HG03196 (cell line): Measurements from ENCODE around the gene PIP5K1A.
"Not testable (repeated sequence)": the region's sequence is repeated elsewhere in the genome, so short reads cannot be mapped to it uniquely, and the experiment has no call there.

Experiments
- ATAC-seq: cut with Tn5 transposase; IDR thresholded peaks from one replicate; pipeline ENCODE4 v1.9.1; 2021; ENCODE audit not compliant: unreplicated experiment

Gene PIP5K1A

DNA sequence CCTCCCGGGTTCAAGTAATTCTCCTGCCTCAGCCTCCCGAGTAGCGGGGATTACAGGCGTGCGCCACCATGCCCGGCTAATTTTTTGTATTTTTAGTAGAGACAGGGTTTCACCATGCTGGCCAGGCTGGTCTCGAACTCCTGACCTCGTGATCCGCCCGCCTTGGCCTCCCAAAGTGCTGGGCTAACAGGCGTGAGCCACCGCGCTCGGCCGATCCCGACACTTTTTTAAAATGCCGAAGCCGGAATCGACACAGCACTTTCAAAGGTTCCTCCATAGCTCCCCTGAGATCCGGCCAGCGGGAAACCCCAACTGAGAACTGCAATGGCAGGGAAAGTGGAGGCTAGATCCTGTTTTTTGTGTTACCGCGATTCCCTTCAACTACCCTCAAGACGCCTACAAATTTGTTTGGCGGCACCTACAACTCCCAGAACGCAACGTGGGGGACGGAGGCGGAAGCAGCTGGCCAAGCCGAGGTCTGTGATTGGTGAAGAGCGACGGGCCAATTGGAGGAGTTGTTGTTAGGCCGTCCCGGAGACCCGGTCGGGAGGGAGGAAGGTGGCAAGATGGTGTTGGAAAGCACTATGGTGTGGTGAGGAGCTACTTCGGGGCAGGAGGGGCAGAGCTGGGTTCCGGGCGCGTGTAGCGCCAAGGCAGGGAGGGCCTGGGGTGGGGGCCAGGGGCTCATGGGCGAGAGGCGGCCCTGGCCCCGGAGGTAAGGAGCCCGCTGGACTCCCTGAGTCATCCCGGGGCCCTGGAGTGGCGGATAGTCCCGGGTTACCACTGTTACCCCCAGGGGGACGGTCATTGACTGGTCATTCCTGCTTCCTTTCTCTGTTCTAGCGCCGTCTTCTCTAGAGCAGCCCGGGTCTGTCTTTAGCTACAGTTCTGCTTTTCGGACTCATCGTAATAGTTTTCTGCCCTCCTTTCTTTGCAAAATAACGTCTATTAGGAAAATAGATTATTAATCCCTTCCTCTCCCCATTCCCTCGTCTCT is 56.2 kb downstream of the PIP5K1A start, which contains the start of gene PSMD4:
Gene PSMD4, plus strand, starts transcription at position 518 of the 997 bp plus-strand sequence. Its CDS starts 49 bp downstream, at position 567.
- peak; percentile 88 for ATAC-seq

DNA sequence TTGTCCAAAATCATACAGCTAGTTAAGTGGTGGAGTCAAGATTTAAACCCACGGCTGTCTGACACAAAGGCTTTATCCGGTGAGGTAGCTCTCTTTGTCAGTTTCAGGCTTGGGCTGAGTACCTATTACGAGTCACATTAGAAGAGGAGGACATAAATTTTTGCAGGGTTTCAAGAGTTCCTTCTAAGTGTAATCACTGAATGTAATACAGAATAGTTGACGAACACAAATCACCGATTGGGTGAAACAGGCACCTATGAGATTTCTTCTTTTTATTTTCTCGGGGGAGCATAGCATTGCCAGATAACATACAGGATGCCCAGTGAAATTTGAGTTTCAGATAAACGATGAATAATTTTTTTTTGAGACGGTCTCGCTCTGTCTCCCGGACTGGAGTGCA is 57.0 kb downstream of the PIP5K1A start:
- ATAC-seq = no peak

DNA sequence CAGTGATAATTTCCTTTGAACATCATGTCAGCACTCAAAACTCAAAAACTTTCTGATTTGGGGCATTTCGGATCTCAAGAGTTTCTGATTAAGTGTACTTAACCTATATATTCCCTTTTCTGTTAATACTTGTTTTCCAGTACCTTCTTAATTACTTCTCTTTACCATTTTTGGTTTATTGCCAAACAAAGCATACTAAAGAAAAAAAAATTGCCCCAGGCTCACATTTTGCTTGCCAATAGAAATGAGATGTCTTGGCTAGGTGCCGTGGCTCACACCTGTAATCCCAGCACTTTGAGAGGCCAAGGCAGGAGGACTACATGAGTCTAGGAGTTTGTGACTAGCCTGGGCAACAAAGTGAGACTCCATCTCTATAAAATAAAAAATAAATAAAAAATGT is 61.0 kb downstream of the PIP5K1A start:
- ATAC-seq = no peak

DNA sequence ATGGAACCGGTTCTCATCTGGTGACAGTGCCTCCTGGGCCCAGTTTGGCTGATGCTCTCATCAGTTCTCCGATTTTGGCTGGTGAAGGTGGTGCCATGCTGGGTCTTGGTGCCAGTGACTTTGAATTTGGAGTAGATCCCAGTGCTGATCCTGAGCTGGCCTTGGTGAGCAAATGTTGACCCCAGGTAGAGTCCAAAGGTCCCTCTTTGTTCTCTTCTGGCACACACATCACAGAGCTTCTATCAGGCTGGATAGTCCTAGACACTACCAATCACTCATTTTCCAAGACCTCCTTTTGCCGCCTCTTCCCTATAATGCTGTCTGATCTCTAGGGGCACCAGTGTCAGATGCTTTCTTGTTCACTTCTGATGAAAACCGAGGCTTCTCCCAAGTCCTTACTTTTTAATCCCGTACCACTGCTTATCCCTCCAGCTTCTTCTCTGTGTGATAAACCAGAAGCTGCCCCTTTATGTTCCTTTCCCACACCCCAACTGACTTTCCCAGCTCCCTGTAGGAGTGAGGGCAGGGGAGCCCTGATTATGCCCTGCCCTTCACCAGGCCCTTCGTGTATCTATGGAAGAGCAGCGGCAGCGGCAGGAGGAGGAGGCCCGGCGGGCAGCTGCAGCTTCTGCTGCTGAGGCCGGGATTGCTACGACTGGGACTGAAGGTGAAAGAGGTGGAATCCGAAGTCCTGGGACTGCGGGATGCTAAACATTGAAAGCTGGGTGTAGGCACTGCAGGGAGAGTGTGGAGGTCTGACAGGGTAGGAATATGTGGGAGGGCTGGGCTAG is 67.3 kb downstream of the PIP5K1A start:
- no peak for ATAC-seq

DNA sequence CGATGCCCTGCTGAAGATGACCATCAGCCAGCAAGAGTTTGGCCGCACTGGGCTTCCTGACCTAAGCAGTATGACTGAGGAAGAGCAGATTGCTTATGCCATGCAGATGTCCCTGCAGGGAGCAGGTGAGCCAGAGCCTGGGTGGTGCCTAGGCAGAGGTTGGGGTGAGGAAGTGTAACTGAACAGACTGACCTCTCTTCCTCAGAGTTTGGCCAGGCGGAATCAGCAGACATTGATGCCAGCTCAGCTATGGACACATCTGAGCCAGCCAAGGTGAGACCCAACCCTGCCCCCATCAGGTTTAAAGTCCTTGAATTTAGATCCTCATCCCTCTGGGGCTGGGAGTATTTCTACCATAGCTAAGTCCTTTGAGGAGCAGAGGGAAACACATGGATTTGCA is 68.0 kb downstream of the PIP5K1A start:
- ATAC-seq = no peak

DNA sequence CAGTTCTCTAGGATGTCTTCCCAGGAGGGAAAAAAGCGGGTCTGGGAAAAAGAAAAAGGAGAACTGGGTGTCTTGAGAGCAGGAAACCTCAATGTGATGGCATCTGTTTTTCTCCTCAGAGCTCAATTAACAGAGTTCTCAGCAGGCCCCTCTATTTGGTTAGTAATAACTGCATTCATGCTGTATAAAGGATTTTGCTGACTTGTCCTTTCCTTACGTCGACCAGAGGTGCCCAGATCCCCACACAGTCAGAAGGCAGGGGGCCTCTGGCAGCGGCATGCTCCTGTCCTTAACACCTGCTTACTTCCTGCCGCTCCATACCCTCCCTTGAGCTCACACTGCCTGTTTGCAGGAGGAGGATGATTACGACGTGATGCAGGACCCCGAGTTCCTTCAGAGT is 68.5 kb downstream of the PIP5K1A start:
- no peak for ATAC-seq

DNA sequence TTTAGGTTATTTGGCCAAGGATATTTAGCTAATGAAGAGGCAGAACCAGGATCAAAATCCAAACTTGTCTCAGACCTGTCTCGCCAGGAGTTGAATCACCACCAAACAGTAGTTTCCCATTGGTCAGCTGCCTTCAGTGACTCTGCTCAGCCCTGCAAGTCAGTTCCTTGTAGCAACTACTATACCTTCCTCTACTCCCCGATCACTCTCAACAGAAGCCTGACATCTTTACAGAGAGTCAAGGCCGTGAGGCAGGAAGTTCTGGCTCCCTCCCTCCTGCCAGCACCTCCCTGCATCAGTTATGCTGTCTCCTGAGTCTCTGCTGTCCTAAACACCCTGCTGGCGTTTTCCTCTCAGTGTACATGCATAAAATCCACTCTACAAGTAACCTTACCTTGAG is 69.4 kb downstream of the PIP5K1A start:
- ATAC-seq = no peak

DNA sequence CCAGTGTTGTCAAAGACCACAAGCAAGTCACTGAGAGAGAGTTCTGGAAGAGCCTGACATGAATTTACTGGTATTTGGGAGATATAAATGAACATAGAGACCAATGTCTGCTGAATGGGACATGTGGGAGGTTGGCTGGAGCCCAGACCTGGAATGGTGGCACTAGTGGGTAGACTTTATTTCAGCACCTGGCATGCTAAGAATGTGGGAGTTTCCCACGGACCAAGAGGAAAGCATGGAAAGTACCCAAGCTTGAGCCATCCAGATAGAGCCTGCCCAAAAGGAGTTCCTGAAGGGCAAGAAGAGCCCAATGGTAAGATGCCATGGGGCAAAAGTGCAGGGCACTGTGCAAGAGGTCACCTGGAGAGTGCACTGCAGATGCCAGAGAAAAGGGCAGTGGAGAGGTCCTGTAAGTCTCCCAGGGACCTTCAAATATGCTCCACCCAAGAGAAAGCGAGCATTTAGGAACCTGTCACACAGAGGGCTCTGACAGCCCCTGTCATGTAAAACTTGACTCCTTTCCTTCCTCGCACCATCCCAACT is 75.6 kb downstream of the PIP5K1A start:
- ATAC-seq = no peak

DNA sequence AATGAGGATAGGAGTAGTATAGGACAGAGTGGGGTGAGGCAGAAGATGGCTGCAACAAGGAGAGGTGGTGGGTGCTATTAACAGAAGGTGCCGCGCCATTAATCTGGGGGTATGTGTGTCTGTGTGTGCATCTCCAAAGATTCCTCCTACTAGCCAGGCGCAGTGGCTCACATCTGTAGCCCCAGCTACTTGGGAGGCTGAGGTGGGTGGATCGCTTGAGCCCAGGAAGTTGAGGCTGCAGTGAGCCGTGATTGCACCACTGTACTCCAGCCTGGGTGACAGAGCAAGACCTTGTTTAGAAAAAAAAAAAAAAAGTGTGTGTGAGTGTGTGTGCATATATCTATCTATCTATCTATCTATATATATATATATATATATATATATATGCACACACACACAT is 77.0 kb downstream of the PIP5K1A start:
- not testable (repeated sequence) for ATAC-seq

DNA sequence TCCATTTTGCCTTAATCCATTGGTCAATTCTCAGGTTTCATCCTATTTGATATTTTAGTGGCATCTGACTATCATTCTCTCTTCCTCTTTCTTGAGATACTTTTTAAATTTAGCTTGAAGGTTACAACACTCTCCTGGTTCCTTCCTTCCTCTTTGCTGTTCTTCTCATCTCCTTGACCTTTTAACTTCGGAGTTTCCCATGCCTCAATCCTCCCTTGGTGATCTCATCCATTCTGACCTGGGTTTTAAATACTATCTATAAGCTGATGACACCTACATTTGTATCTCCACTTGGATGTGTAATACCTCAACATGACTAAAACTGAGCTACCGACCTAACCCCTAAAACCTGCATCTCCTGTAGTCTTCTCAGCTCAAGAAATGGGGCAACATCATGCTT is 78.9 kb downstream of the PIP5K1A start:
- no peak for ATAC-seq

DNA sequence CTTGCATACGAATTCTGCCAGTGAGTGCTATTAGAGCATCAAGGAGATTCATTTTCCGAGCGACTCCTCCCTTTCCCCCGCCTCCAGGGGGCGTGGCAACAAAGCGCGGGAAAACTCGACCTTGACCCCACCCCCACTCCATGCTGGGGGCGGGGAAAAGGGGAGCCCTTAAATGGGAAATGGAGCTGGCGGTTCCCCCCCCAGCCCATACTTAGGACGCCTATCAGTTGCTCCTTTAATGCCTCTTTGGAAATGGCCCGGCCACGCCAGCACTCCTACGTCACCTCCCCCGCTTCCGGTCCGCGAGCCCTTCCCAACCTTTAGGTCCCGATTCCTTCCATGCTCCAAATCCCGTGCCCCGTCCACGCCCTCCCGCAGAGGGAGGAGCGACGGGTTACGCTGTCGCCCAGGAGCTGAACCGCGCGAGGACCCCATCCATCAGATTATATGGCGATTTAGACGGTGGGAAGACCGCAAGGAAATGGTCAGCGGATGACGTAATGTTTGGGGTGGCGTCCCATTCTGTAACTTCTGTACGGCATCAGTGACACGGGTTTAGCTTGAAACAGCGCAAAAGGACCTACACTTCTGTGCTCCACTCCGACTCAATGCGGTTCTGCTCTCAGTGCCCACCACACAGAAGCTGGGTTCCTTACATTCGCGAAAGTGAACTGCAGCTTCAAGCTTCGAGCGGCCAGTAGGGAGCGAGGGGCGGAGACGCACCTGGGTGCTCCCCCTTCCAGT is 83.0 kb downstream of the PIP5K1A start:
- peak; percentile 38 for ATAC-seq

DNA sequence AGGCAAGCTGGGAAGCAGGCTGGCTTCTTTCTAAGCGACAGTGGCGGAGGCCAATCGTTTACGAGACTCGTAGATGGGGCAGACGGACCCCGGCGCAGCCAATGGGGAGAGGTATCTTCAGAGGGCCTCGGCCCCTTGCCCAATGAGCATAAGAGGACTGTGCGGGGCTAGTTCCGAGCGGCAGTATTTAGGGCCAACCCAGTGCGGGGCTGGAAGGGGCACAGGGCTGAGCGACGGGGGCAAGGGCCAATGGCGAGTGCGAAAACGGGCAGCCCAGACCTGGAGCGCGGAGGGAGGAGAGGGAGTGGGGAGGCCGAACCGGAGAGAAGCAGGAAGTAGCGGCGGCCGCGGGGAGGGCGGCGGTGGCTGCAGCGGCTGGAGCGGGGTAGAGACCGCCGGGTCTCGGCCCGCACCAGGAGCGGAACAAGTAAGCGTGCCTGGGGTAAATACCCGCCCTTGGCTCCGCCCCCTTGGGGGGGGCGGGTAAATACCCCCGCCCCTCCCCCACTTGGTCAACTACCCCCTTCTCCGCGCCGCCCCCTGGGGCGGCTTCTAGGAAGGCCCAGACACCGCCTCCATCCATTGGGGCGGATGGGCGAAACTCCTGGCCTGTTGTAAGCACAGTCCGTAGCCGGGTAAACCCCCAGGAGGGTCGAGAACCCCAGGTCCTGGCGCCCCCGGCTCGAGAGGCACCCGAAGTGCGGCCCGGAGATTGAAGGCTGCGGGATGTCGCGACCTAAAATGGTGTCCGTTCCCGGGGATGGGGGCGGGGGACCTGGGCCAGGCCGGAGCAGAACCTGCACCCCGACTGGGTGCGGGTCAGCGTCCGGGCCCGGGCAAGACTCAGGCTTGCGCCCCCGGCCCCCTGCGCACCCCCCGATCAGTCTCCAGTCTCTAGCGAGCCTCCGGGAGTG is 83.9 kb downstream of the PIP5K1A start, which contains the start of gene ZNF687:
Gene ZNF687, plus strand, starts transcription at position 331 of the 914 bp plus-strand sequence. CDS start 3,993 bp downstream, outside the sequence.
- ATAC-seq = peak; percentile 77

DNA sequence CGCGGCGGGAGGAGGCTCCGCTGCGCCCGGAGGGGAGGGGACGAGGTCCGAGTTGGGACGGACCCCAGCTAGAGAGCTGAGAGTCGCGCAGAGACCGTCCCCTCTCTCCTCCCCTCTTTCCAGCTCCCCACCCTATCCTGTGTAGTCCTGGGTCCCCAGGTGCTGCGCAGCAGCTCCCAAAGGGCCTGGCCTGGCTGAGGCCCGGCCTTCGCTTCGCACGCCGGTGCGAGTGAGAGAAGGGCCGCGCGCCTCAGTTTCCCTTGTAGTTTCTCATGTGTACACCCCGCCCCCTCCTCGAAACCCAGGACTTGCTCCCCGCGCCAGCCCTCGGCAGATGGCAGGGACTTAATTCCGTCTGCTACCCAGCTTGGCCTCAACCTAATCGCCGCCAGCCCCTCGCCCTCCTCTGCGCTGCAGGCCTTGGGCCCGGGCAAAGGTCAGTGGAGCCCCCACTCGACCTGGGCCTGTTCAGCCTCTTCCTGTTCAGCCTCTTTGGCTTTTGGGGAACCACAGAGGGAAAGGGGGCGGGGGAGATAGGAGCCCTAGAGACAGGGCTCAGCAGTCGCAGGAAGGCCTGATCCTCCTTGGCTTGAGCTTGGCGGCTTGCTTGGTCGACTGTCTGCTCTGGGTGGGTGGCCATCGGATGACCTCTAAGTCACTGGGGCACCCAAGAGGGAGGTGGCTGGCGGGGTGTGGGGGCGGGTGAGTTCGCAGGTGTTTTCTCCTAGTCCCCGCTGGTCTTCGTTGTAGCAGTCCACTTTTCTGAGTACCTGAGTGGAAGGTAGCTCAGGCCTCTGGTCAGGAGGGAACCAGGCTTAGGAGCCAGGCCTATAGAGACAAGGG is 84.8 kb downstream of the PIP5K1A start:
- ATAC-seq = no peak

DNA sequence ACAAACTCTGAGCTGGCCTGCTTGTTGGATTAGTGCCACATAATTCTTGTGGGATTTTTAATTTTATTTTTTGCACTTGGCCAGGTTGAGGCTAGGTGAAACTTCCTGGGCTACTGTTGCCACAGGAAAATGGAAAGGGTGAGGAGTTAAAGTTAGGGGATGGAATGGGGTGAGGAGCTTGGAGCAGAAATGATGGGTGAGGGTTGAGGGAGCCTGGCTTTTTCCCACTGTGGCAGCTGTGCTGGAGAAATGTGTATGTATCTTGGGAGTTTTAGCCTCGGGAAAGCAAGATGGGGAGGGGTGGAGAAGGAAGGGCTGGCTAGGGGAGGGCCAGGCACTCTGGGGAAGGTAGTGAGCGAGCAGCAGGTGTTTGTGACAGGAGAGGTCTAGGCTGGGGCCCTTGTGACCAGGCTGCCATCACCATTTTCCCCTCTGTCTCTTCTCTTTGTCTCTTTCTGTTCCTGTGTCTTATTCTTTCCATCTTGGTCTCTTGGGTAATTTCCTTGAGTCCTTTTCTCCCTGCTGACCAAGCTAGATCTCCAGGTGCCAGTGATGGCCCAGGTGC is 85.7 kb downstream of the PIP5K1A start:
- no peak for ATAC-seq

DNA sequence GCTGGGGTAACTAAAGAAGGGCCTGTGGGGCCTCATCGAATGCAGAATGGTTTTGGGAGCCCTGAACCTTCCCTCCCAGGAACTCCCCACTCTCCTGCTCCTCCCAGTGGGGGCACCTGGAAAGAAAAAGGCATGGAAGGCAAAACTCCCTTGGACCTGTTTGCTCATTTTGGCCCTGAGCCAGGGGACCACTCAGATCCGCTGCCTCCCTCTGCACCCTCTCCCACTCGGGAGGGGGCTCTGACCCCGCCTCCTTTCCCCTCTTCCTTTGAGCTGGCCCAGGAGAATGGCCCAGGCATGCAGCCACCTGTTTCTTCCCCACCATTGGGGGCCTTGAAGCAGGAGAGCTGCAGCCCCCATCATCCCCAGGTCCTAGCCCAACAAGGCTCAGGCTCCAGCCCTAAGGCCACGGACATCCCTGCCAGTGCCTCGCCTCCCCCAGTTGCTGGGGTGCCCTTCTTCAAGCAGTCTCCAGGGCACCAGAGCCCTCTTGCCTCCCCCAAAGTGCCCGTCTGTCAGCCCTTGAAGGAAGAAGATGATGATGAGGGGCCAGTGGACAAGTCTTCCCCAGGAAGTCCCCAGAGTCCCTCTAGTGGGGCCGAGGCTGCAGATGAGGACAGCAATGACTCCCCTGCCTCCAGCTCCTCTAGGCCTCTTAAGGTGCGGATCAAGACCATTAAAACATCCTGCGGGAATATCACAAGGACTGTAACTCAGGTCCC is 88.4 kb downstream of the PIP5K1A start:
- no peak for ATAC-seq

DNA sequence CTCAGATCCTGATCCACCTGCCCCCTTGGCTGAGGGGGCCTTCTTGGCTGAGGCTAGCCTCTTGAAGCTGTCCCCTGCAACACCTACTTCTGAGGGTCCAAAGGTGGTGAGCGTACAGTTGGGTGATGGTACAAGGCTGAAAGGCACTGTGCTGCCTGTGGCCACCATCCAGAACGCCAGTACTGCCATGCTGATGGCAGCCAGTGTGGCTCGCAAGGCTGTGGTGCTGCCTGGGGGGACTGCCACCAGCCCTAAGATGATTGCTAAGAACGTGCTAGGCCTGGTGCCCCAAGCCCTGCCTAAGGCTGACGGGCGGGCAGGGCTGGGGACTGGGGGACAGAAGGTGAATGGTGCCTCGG is 89.0 kb downstream of the PIP5K1A start:
- ATAC-seq = no peak

DNA sequence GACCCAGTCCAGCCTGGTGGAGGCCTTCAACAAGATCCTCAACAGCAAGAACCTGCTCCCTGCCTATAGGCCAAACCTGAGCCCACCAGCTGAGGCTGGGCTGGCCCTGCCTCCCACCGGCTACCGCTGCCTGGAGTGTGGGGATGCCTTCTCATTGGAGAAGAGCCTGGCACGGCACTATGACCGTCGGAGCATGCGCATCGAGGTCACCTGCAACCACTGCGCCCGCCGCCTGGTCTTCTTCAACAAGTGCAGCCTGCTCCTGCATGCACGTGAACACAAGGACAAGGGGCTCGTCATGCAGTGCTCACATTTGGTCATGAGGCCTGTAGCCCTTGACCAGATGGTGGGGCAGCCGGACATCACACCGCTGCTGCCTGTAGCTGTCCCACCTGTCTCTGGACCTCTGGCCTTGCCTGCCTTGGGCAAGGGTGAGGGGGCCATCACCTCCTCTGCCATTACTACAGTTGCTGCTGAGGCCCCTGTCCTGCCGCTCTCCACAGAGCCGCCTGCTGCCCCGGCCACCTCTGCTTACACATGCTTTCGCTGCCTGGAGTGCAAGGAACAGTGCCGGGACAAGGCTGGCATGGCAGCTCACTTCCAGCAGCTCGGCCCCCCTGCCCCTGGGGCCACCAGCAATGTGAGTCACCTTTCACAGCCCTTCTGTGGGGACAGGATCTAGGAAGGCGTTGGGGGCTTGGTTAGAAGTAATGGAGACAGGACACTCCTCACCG is 89.6 kb downstream of the PIP5K1A start:
- ATAC-seq = no peak
